ENCODE results near the gene MED15. TPM values are rescaled to one million over a fixed set of nuclear protein-coding genes. Genes with fewer than 3 reads are reported as not detected.

The MED15 gene, protein sequence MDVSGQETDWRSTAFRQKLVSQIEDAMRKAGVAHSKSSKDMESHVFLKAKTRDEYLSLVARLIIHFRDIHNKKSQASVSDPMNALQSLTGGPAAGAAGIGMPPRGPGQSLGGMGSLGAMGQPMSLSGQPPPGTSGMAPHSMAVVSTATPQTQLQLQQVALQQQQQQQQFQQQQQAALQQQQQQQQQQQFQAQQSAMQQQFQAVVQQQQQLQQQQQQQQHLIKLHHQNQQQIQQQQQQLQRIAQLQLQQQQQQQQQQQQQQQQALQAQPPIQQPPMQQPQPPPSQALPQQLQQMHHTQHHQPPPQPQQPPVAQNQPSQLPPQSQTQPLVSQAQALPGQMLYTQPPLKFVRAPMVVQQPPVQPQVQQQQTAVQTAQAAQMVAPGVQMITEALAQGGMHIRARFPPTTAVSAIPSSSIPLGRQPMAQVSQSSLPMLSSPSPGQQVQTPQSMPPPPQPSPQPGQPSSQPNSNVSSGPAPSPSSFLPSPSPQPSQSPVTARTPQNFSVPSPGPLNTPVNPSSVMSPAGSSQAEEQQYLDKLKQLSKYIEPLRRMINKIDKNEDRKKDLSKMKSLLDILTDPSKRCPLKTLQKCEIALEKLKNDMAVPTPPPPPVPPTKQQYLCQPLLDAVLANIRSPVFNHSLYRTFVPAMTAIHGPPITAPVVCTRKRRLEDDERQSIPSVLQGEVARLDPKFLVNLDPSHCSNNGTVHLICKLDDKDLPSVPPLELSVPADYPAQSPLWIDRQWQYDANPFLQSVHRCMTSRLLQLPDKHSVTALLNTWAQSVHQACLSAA
- total RNA-seq = 104 TPM in 2 replicates
- long read RNA-seq, partial matches to known transcripts = 8 of 15 reads
- long read RNA-seq, other reads (novel, unspliced or antisense) = 4 of 15 reads

- H3K9me3 Mint-ChIP-seq (ENCODE audit: unreplicated experiment) = no peaks in the 10 kb centered on the region
- H3K36me3 Mint-ChIP-seq (ENCODE audit: unreplicated experiment) = no peaks in the 10 kb centered on the region
- peak within 1 kb of the TSS; percentile 90 for H3K4me3 Mint-ChIP-seq (ENCODE audit: unreplicated experiment)
- H3K27ac Mint-ChIP-seq (ENCODE audit: unreplicated experiment) = peak within 1 kb of the TSS; percentile 97
- peaks cover 55% of the 10 kb centered on the region for H3K4me1 Mint-ChIP-seq (ENCODE audit: unreplicated experiment)
- H3K27me3 Mint-ChIP-seq (ENCODE audit: unreplicated experiment) = no peaks in the 10 kb centered on the region
- TF ChIP-seq, protein P1, sequence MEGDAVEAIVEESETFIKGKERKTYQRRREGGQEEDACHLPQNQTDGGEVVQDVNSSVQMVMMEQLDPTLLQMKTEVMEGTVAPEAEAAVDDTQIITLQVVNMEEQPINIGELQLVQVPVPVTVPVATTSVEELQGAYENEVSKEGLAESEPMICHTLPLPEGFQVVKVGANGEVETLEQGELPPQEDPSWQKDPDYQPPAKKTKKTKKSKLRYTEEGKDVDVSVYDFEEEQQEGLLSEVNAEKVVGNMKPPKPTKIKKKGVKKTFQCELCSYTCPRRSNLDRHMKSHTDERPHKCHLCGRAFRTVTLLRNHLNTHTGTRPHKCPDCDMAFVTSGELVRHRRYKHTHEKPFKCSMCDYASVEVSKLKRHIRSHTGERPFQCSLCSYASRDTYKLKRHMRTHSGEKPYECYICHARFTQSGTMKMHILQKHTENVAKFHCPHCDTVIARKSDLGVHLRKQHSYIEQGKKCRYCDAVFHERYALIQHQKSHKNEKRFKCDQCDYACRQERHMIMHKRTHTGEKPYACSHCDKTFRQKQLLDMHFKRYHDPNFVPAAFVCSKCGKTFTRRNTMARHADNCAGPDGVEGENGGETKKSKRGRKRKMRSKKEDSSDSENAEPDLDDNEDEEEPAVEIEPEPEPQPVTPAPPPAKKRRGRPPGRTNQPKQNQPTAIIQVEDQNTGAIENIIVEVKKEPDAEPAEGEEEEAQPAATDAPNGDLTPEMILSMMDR (IDR thresholded peaks at IDR 0.05) = no peak
- peak; percentile 94 for DNase-seq (ENCODE audit: extremely low spot score, unreplicated experiment)
These were observed at the start of gene MED15 for GRCh38 chr22:20507253-20508066. TSS of gene MED15 (plus strand) at chr22:20507610. CDS start at chr22:20507679, 69 bp downstream.

- Mint-ChIP-seq H3K36me3 (ENCODE audit: unreplicated experiment) (peaks cover 17% of the 10 kb centered on the region), H3K4me1 (ENCODE audit: unreplicated experiment) (peaks cover 25% of the 10 kb centered on the region), H3K9me3 (ENCODE audit: unreplicated experiment) (no peaks in the 10 kb centered on the region), H3K4me3 (ENCODE audit: unreplicated experiment) (no peak overlapping the region), H3K27ac (ENCODE audit: unreplicated experiment) (no peak overlapping the region), H3K27me3 (ENCODE audit: unreplicated experiment) (no peaks in the 10 kb centered on the region)
- TF ChIP-seq, protein P1 (IDR thresholded peaks at IDR 0.05) = no peak
- DNase-seq (ENCODE audit: extremely low spot score, unreplicated experiment) = no peak
These were observed 48.8 kb upstream of the MED15 start for GRCh38 chr22:20458530-20459151.

DNA sequence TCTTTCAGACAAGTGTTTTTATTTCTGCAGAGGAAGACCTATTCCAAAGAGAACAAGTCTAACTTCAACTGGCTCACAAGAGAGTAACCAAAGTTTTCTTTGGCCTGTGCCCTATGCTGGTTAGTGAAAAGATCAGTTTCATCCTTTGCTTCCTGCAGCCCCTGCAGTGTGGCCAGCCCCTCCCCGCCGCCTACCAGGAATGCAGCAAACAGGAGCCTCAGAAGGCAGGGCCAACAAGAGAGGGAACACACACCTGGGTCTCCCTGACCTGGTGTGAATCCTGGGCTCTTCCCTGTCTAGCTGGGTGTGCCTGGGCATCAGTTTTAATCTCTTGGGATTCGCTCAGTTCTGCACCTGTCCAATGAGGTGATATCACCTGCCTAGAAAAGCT, 48.3 kb upstream of the MED15 start:
- DNase-seq (ENCODE audit: extremely low spot score, unreplicated experiment) = no peak
- Mint-ChIP-seq H3K27ac (ENCODE audit: unreplicated experiment) (peak overlapping the region; percentile 11), H3K27me3 (ENCODE audit: unreplicated experiment) (no peaks in the 10 kb centered on the region), H3K9me3 (ENCODE audit: unreplicated experiment) (no peaks in the 10 kb centered on the region), H3K4me1 (ENCODE audit: unreplicated experiment) (peaks cover 25% of the 10 kb centered on the region), H3K4me3 (ENCODE audit: unreplicated experiment) (no peak overlapping the region), H3K36me3 (ENCODE audit: unreplicated experiment) (peaks cover 20% of the 10 kb centered on the region)
- TF ChIP-seq, protein P1 (IDR thresholded peaks at IDR 0.05) = no peak

DNA sequence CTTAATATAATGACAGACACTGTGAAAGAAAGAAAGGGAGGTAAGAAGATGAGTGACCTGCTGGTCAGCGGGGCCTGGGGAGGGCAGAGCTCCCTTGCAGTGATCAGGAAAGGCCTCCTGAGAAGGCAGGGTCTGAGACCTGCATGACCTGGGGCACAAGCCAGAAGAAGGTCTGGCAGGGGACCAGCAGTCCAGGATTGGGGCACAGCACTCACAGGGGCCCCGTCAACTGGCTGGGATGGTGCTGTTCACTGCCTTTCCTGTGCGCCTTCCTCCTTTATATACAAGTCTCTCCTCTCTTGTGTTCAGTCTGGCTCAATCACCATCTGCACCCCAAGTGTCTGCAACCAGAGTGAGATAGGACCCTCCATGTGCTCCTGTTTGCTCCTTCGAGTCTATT, 47.5 kb upstream of the MED15 start:
- Mint-ChIP-seq H3K36me3 (ENCODE audit: unreplicated experiment) (peaks cover 19% of the 10 kb centered on the region), H3K27me3 (ENCODE audit: unreplicated experiment) (no peaks in the 10 kb centered on the region)

More for the DNA sequence above, 47.5 kb upstream of the MED15 start:
- TF ChIP-seq, protein P1 (IDR thresholded peaks at IDR 0.05) = no peak
- Mint-ChIP-seq H3K4me1 (ENCODE audit: unreplicated experiment) (peaks cover 24% of the 10 kb centered on the region), H3K27ac (ENCODE audit: unreplicated experiment) (peak overlapping the region; percentile 11), H3K4me3 (ENCODE audit: unreplicated experiment) (no peak overlapping the region), H3K9me3 (ENCODE audit: unreplicated experiment) (no peaks in the 10 kb centered on the region)
- no peak for DNase-seq (ENCODE audit: extremely low spot score, unreplicated experiment)

All from osteocyte (in vitro differentiated cells).